Germinal center (tissue), 1 donor: ENCODE measurements around the gene SYK.
"Not testable (repeated sequence)": the region's sequence is repeated elsewhere in the genome, so short reads cannot be mapped to it uniquely, and the experiment has no call there.

Source experiments
- DNase-seq: peaks from one replicate; pipeline ENCODE4 v3.0.0; 2012; ENCODE audit warnings: mixed read lengths, low spot score

The SYK gene

GRCh38 chr9:90880669-90881068 lies 79.0 kb downstream of the SYK start:
- peak; percentile 12 for DNase-seq

DNA sequence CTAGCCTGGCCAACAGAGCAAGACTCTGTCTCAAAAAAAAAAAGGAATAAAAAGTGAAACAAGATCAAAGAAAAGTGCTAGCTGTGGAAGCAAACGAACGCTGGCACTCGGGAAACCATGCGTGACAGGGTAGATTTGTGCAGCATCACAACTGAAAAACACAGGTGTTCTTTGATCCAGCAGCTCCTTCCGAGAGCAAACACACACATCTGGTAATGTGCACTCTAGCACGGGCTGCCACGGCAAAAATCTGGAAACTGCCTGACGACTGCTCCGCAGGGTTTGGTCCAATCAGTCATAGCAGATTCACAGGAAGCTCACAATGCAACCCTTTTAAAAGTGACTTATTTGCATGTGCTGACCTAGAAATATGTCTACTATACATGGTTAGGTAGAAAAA lies 80.0 kb downstream of the SYK start:
- peak; percentile 58 for DNase-seq

DNA sequence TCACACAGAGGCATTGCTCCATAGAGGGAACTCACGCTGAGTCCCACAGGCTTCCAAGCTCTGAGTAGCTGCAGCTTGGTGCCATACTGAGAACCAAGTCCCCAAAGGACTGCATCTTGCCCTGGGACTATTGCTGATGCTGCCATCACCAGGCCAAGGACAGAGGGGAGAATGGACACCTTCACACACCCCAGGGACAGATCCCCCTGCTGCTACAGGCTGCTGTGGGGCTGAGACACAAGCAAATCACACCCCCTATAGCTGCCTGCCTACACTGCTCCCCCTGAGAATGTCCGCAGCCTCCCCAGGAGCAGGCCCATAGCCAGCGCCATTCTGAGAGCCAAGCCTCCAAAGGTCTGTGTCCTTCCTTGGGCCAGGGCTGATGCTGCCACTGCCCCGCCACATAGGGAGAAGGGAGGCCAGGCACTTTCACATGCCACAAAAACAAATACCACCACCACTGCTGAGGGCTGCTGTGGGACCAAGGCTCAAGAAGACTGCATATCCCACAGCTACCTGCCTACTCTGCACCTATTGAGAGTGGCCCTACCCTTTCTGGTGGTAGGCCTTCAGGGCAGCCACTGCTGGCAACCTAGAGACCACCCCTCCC lies 81.5 kb downstream of the SYK start:
- DNase-seq = no peak

DNA sequence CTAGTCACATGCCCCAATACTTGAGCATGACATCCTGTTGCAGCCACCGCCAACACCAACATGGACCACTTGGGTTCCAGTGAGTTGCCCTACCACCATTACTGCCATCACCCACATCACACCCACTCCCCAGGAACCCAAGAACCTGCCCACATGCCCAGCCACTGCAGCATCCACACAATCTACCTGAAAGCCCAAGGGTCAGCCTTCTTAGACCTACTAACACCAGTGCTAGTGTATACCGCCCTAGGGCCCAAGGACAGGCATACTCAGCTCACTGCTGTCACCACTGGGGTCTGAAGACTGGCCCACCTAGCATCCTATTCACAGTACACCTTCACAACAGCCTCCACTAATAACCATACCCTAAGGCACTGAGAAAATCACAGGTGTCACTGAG lies 82.0 kb downstream of the SYK start:
- no peak for DNase-seq

DNA sequence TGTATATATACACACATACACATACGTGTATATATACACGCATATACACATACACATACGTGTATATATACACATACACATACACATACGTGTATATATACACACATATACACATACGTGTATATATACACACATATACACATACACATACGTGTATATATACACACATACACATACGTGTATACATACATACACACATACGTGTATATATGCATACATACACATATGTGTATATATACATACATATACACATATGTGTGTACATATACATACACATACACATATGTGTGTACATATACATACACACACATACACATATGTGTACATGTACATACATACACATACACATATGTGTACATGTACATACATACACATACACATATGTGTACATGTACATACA lies 82.6 kb downstream of the SYK start:
- DNase-seq = no peak

- not testable (repeated sequence) for DNase-seq
Measured at GRCh38 chr9:90886868-90887267, 85.2 kb downstream of the SYK start.

- no peak for DNase-seq
Measured at GRCh38 chr9:90888941-90889340, 87.3 kb downstream of the SYK start.

DNA sequence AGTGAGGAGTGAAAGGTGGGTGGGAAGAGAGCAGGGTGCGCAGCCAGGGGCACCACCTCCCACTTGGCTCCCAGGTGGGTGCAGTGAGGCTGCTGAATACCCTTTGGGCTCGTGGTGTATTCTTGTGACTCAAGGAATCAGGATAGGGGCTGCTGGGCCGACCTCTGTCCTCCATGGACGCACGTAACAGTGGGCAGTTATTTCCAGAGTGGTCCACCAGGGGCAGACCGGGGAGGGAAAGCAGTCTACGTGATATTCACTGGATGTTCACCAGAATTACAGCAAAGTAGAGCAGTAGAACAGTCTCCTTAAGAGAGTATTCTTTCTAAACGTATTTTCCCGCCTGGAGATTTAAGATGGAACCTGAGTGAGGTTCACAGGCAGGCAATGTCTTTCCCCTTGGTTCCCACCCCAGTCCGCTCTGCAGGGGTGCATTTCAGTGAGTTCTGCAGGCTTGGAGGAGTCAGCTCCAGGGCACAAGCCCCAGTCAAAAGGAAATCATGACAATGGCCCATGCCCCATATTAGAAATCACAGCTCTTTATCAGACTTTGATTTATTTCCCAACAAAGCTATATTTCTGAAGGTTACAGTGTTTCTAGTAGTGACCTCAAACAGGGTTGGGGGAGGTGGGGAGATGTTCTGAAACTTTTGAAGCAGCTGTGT lies 88.7 kb downstream of the SYK start:
- no peak for DNase-seq

DNA sequence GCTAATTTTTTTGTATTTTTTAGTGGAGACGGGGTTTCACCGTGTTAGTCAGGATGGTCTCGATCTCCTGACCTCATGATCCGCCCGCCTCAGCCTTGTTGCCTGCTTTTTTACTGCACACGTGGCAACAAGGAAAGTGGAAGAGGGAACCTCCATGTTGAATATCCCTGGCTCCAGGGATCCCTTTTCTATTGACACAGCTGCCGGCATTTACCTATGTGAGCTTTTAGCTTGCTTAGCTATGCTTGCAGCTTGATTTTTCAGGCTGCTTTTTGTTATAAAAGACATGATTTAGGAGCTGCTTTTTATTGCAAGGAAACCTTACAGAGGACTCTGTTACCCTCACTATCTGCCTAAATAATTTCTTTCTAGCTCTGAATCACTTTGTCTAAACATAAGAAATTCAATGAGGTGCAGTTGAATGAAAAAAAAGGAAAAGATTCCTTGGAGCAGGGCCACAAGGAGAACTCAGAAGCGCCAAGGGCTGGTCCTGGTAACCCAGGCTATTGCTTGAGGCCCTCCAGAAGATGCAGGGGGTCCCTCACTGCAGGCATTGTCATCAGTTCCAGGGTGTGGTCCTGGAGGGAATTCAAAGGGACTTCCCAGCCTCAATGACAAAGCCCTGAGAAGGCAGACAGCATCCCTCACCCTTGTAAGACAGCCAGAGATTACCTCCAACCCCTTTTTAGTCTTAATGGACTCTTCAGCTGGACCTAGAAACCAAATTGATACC lies 89.9 kb downstream of the SYK start:
- DNase-seq = no peak

DNA sequence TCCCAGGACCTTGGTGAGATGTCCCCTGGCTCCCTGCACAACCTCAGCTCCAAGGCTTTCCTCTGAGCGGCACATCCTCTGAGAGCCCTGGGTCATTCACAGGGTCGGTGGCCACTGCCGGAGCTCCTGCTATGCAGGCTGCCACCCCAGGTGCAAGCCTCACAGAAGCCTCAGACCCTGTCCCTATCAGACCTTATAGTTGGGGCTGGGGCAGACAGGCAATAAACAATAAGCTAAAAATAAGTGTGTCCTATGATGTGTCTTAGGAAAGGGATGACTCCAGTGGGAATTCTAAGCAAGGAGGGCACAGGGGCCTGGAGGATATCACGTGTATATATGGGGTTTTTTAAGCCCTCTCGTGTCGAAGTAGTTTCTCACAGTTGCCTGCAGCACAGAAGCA lies 91.3 kb downstream of the SYK start:
- DNase-seq = no peak

- no peak for DNase-seq
Measured at GRCh38 chr9:90893706-90894105, 92.1 kb downstream of the SYK start.

GRCh38 chr9:90894986-90895687 lies 93.5 kb downstream of the SYK start:
- DNase-seq = no peak

DNA sequence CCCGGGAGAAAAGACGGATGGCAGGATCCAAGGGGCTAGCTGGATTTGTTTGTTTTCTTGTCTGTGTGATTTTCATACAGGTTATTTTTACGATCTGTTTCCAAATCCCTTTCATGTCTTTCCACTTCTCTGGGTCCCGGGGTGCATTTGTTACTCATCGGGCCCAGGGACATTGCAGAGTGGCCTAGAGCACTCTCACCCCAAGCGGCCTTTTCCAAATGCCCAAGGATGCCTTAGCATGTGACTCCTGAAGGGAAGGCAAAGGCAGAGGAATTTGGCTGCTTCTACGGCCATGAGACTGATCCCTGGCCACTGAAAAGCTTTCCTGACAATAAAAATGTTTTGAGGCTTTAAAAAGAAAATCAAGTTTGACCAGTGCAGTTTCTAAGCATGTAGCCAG lies 94.2 kb downstream of the SYK start:
- no peak for DNase-seq

- DNase-seq = no peak
Measured at GRCh38 chr9:90896231-90896630, 94.6 kb downstream of the SYK start.

GRCh38 chr9:90898228-90898627 lies 96.6 kb downstream of the SYK start:
- DNase-seq = no peak

DNA sequence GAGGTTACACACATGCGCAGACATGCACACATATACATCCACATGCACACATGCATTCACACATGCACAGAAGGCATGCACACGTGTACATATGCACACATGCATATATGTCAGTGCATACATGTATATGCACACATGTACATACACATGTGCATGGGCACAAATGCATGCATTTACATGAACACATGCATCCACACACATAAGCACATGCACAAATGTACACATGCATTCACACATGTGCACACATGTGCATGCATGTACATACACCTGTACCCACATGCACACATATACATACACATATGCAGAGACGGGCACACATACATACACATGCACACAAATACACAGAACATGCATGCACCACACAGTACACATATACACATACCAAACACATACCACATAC lies 97.7 kb downstream of the SYK start:
- no peak for DNase-seq

- DNase-seq = no peak
Measured at GRCh38 chr9:90900130-90900529, 98.5 kb downstream of the SYK start.

DNA sequence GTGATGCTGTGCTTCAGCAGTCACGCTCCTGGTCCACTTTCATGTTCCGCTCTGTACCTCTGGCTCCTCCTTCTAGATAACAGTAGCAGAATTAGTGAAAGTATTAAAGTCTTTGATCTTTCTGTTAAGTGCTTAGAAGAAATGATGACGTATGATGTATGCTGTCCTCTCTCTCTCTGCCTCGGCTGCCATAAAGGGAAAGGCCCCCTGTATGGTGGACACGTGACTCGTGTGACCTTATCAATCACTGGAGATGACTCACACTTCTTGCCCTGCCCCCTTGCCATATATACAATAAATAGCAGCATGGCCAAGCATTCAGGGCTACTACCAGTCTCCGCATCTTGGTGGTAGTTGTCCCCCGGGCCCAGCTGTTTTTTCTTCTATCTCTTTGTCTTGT lies 100.3 kb downstream of the SYK start:
- DNase-seq = no peak

- DNase-seq = no peak
Measured at GRCh38 chr9:90903766-90904424, 102.3 kb downstream of the SYK start.

DNA sequence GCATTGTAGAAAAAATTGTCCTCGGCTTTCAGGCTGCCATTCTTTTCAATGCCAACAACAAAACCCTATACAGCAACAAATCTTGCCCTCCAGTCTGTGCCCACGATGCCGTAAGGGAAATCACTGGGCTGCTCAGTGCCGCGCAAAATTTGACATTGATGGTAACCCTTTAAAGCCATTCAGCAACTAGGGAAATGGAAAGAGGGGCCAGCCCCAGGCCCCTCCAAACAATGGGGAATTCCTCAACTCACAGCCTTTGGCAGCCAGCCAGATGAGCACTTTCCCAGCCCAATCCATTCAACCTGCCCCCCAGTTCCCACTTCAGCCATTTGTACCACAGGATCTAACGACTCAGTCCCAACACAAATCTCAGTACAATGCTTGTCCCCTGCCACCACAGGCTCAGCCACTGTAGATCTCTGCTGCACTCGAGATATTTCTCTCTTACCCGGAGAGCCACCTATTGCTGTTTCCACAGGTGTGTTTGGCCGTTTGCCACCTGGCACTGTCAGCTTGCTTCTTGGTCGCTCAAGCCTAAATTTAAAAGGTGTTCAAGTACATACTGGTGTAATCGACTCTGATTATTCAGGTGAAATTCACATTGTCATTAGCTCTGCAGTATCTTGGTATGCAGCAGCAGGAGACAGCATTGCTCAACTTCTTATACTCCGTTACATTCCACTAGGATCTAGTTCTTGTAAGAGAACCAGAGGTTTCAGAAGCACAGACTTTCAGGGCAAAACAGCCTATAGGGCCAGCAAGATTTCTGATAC lies 103.3 kb downstream of the SYK start:
- no peak for DNase-seq

GRCh38 chr9:90905822-90906221 lies 104.2 kb downstream of the SYK start:
- no peak for DNase-seq
